HCT116 (cell line): ENCODE measurements around the gene RAC2. TPM values are rescaled to one million over a fixed set of nuclear protein-coding genes. Genes with fewer than 3 reads are reported as not detected.
A peak's percentile ranks its signal among the peaks of the same experiment; 100 is the strongest.

Source experiments
- ATAC-seq: fragments of 200-7000 bp; cut with Tn5 transposase; 2 replicates; pipeline ENCODE4 v1.9.1; 2020; ENCODE audit warnings: mild to moderate bottlenecking, moderate library complexity
- BruUV-seq: library from RNA; stranded (reverse); fragments of 400-500 nt; replicated peaks from 2 replicates; lab custom pipeline; 2021; lab: Mats Ljungman, UMichigan
- CTCF ChIA-PET: fragments of 300-600 bp; sonication (Branson Sonifier 250); formaldehyde crosslinking; loops from one replicate; lab custom pipeline; 2021; ENCODE audit warnings: antibody characterized with exemption; lab: Charles Lee
- POLR2A ChIA-PET: fragments of 300-600, 350-600 bp; sonication (Branson Sonifier 250); formaldehyde crosslinking; loops from one replicate; lab custom pipeline; 2021; ENCODE audit warnings: antibody characterized with exemption; lab: Charles Lee
- RAD21 ChIA-PET, 2 experiments: fragments of 300-600 bp; sonication (Branson Sonifier 250); formaldehyde crosslinking; loops; one replicate each; lab custom pipeline; 2023; ENCODE audit warnings: low total read pairs in 2 of 2; ENCODE audit not compliant: uncharacterized antibody in 2 of 2, unreplicated experiment in 2 of 2, low non-redundant PET in 1 of 2; lab: Charles Lee
- DNase-seq: peaks from one replicate; pipeline ENCODE4 v3.0.0-alpha.2; 2010; ENCODE audit warnings: low read depth, low spot score
- H2AFZ ChIP-seq: fragments of 200-600 bp; shearing (Covaris generic), sonication (generic); 2 replicates; pipeline ENCODE4 v1.6.1; 2017; ENCODE audit warnings: low read depth, mixed run types, mixed read lengths, antibody characterized with exemption, low read length; ENCODE audit not compliant: poor library complexity, severe bottlenecking
- H3K27ac ChIP-seq: 2 replicates; pipeline ENCODE4 v1.5.1; 2012; ENCODE audit warnings: low read depth, low read length
- H3K27me3 ChIP-seq: fragments of 200-600 bp; sonication (generic); 2 replicates; pipeline ENCODE4 v1.6.1; 2016; ENCODE audit warnings: mixed run types, low read length, mixed read lengths; ENCODE audit not compliant: insufficient read depth
- H3K36me3 ChIP-seq, 2 experiments: fragments of 200-500 bp in 1 of 2; fragments of 200-600 bp in 1 of 2; sonication (Bioruptor generic) in 1 of 2; sonication (generic) in 1 of 2; 2 replicates each; pipeline versions ENCODE4 v1.5.1 to v1.6.1; 2014 to 2016; ENCODE audit warnings: low read length in 2 of 2, inconsistent platforms in 1 of 2, mixed read lengths in 1 of 2, mixed run types in 1 of 2; ENCODE audit not compliant: insufficient read depth in 2 of 2, control insufficient read depth in 1 of 2
- H3K4me1 ChIP-seq, 2 experiments: fragments of 200-600 bp in 1 of 2; sonication (generic) in 1 of 2; 2 replicates each; pipeline versions ENCODE4 v1.5.1 to v1.6.1; 2012 to 2017; ENCODE audit warnings: low read length in 2 of 2, inconsistent platforms in 1 of 2, mild to moderate bottlenecking in 1 of 2, mixed read lengths in 1 of 2, mixed run types in 1 of 2, moderate library complexity in 1 of 2; ENCODE audit not compliant: insufficient read depth in 2 of 2, control insufficient read depth in 1 of 2
- H3K4me2 ChIP-seq: fragments of 200-600 bp; sonication (generic); 2 replicates; pipeline ENCODE4 v1.6.1; 2017; ENCODE audit warnings: mixed run types, low read length, mixed read lengths
- H3K4me3 ChIP-seq, 2 experiments: fragments of 200-600 bp in 1 of 2; sonication (generic) in 1 of 2; replicated peaks in 1 of 2; 2 replicates each; pipeline ENCODE4 v1.5.1; 2011 to 2016; ENCODE audit warnings: low read length in 2 of 2, control low read depth in 1 of 2, low read depth in 1 of 2, mild to moderate bottlenecking in 1 of 2, mixed read lengths in 1 of 2, mixed run types in 1 of 2
- H3K79me2 ChIP-seq: fragments of 200-600 bp; sonication (generic); 2 replicates; pipeline ENCODE4 v1.6.1; 2017; ENCODE audit warnings: mild to moderate bottlenecking, mixed run types, low read length, moderate library complexity, mixed read lengths; ENCODE audit not compliant: insufficient read depth
- H3K9ac ChIP-seq: fragments of 200-600 bp; sonication (generic); 2 replicates; pipeline ENCODE4 v1.6.1; 2016; ENCODE audit warnings: low read length, mixed read lengths
- H3K9me2 ChIP-seq: fragments of 200-600 bp; sonication (generic), shearing (Covaris generic); 2 replicates; pipeline ENCODE4 v1.6.1; 2017; ENCODE audit warnings: mixed run types, mild to moderate bottlenecking, moderate library complexity; ENCODE audit not compliant: insufficient read depth
- H3K9me3 ChIP-seq, 2 experiments: fragments of 200-500 bp in 1 of 2; fragments of 200-600 bp in 1 of 2; sonication (Bioruptor generic) in 1 of 2; sonication (generic) in 1 of 2; 2 replicates each; pipeline ENCODE4 v1.6.1; 2014 to 2017; ENCODE audit warnings: low read length in 2 of 2, mixed read lengths in 2 of 2, inconsistent platforms in 1 of 2, low read depth in 1 of 2, mild to moderate bottlenecking in 1 of 2, mixed run types in 1 of 2, moderate library complexity in 1 of 2; ENCODE audit not compliant: control insufficient read depth in 1 of 2, insufficient read depth in 1 of 2
- H4K20me1 ChIP-seq: fragments of 200-600 bp; sonication (generic), shearing (Covaris generic); 2 replicates; pipeline ENCODE4 v1.6.1; 2017; ENCODE audit warnings: mixed run types, mild to moderate bottlenecking, moderate library complexity; ENCODE audit not compliant: insufficient read depth
- CBX3 ChIP-seq: IDR thresholded peaks from 2 replicates; pipeline ENCODE4 v1.6.1; 2012; ENCODE audit warnings: low read depth
- CEBPB ChIP-seq: IDR thresholded peaks from 2 replicates; pipeline ENCODE4 v1.6.1; 2012; ENCODE audit warnings: low read depth
- EGR1 ChIP-seq: IDR thresholded peaks from 2 replicates; pipeline ENCODE4 v1.6.1; 2012; ENCODE audit warnings: low read depth
- EZH2 ChIP-seq: fragments of 200-600 bp; sonication (generic); IDR thresholded peaks from 2 replicates; pipeline ENCODE4 v1.6.1; 2017; ENCODE audit warnings: antibody characterized with exemption, mixed run types
- EZH2phosphoT487 ChIP-seq: fragments of 200-600 bp; IDR thresholded peaks from 2 replicates; pipeline ENCODE4 v1.6.1; 2018; ENCODE audit warnings: antibody characterized with exemption, borderline replicate concordance
- FOSL1 ChIP-seq: IDR thresholded peaks from 2 replicates; pipeline ENCODE4 v1.6.1; 2012; ENCODE audit warnings: low read depth
- JUND ChIP-seq: IDR thresholded peaks from 2 replicates; pipeline ENCODE4 v1.6.1; 2012
- POLR2A ChIP-seq: IDR thresholded peaks from 2 replicates; pipeline ENCODE4 v1.7.0; 2011; ENCODE audit warnings: borderline replicate concordance; ENCODE audit not compliant: insufficient read depth, insufficient read length; ENCODE audit errors: extremely low read depth
- POLR2AphosphoS5 ChIP-seq: IDR thresholded peaks from 2 replicates; pipeline ENCODE4 v1.6.1; 2011; ENCODE audit warnings: mild to moderate bottlenecking, low read depth, low read length, moderate library complexity
- SP1 ChIP-seq: IDR thresholded peaks from 2 replicates; pipeline ENCODE4 v1.6.1; 2012; ENCODE audit warnings: low read depth
- SRF ChIP-seq: IDR thresholded peaks from 2 replicates; pipeline ENCODE4 v1.6.1; 2012; ENCODE audit warnings: low read depth
- TCF7L2 ChIP-seq: IDR thresholded peaks from 2 replicates; pipeline ENCODE4 v1.7.0; 2011; ENCODE audit warnings: borderline replicate concordance, inconsistent platforms; ENCODE audit not compliant: insufficient read depth, insufficient read length; ENCODE audit errors: extremely low read depth
- YY1 ChIP-seq: IDR thresholded peaks from 2 replicates; pipeline ENCODE4 v1.6.1; 2011; ENCODE audit warnings: low read length, low read depth, moderate library complexity, mild to moderate bottlenecking; ENCODE audit not compliant: insufficient replicate concordance; ENCODE audit errors: extremely low read depth
- ZFX ChIP-seq: fragments of 450-650 bp; IDR thresholded peaks from 2 replicates; pipeline ENCODE4 v1.6.1; 2017
- ZNF274 ChIP-seq: fragments of 200-500 bp; sonication (Bioruptor generic); IDR thresholded peaks from 2 replicates; pipeline ENCODE4 v1.6.1; 2014; ENCODE audit warnings: mild to moderate bottlenecking, low read depth, low read length, inconsistent platforms
- intact Hi-C: fragments of 100-400 bp; cut with micrococcal nuclease; formaldehyde crosslinking; loops from 2 replicates; pipeline ENCODE4 v1.10.0; 2022
- total RNA-seq: library from RNA; stranded (reverse); gene quantifications from one replicate; pipeline ENCODE4 v1.2.1, GENCODE V29; 2021; ENCODE audit not compliant: unreplicated experiment
- TF ChIP-seq, protein P1 (sequence below): IDR thresholded peaks from 2 replicates; pipeline ENCODE4 v1.6.1; 2012
- TF ChIP-seq, protein P2 (sequence below): IDR thresholded peaks from 2 replicates; pipeline ENCODE4 v1.6.1; 2012; ENCODE audit warnings: low read depth
- TF ChIP-seq, protein P3 (sequence below): IDR thresholded peaks from 2 replicates; pipeline ENCODE4 v1.6.1; 2012

The RAC2 gene
- total RNA-seq, 1 experiment from 2014 or later, result 62.0 TPM

DNA sequence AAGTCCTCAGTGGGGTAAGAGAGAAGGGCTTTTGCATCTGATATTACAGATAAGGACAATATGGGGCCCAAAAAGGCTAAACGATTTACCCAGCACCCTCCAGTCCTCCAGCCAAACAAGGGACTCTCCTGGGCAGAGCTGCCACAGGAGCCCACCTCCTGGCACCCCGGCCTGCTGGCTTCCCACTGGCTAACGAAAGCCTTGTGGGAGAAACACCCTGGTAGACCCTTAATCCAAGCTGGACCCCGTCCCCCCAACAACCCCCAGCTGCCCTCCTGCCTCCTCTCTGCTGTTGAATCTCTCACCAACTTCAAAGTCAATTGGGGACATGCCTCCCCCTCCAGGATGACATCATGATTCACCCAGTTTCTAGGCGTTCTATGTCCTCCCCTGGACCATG is 66.8 kb downstream of the RAC2 start:
- RAD21 ChIA-PET, result no interaction called here
- CTCF ChIA-PET, result no interaction called here
- Histone ChIP-seq H3K9ac (no peak overlapping the region), H3K4me3 (no peak overlapping the region)
- no peak for TF ChIP-seq JUND
- TF ChIP-seq SP1, result no peak
- no peak for TF ChIP-seq POLR2A
- no peak for TF ChIP-seq ZFX
- TF ChIP-seq, protein P1, sequence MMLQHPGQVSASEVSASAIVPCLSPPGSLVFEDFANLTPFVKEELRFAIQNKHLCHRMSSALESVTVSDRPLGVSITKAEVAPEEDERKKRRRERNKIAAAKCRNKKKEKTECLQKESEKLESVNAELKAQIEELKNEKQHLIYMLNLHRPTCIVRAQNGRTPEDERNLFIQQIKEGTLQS, result no peak
- TF ChIP-seq SRF, result no peak
- TF ChIP-seq CEBPB, result no peak
- no peak for TF ChIP-seq CBX3
- TF ChIP-seq YY1, result no peak
- TF ChIP-seq FOSL1, result no peak
- TF ChIP-seq, all 23 proteins: peak for 0
- H3K9me2 ChIP-seq, result no peaks in the 10 kb centered on the region
- H2AFZ ChIP-seq, result no peak overlapping the region
- H3K4me2 ChIP-seq, result no peak overlapping the region
- no peak for DNase-seq
- BruUV-seq, result no TSS peak
- H3K9me3 ChIP-seq, result no peaks in the 10 kb centered on the region
- no peak for ATAC-seq
- POLR2A ChIA-PET, result interaction anchor here (2.3 kb wide), 1 partner anchor 10 kb away, joined by 12 read pairs; the partner anchor contains the start of gene C1QTNF6
- no peaks in the 10 kb centered on the region for H4K20me1 ChIP-seq
- H3K79me2 ChIP-seq, result no peaks in the 10 kb centered on the region
- intact Hi-C loops, result no loop called here
- peaks cover 2 to 18% of the 10 kb centered on the region in 2 experiments; a peak in 3 of 4 replicates for H3K4me1 ChIP-seq
- H3K27ac ChIP-seq, result no peak overlapping the region
- H3K36me3 ChIP-seq, result no peaks in the 10 kb centered on the region
- no peaks in the 10 kb centered on the region for H3K27me3 ChIP-seq

DNA sequence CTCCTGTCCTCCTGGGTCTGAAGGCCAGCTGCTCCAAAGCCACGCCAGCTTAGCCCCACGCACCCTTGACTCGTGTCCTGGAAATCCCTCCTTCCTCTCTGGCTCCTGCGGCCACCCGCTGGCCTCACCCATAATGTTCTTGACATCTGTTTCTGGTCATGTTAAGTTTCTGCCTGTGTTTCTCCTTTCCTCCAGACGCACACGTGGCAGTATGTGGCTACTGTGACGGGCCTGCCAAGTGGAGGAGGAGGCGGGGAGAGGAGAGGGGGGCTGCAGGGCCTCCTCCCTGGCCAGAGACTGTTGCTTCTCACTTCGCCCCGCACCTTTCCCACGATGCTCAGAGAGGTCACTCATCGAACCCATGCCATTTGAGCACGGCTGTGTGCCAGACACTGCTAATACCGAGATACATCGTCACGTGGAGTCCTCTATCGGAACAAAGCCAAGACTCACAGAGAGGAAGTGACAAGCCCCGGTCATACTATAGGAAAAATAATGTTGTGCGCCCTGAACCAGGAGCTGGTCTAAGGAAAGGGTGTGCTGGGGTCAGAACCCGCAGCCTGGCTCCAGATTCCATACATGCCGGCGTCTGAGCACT is 67.5 kb downstream of the RAC2 start:
- Histone ChIP-seq H3K27me3 (no peaks in the 10 kb centered on the region), H3K27ac (no peak overlapping the region), H3K4me1 (peaks cover 2 to 18% of the 10 kb centered on the region in 2 experiments; a peak in 3 of 4 replicates), H3K9me2 (no peaks in the 10 kb centered on the region), H3K36me3 (no peaks in the 10 kb centered on the region), H3K4me3 (no peak overlapping the region), H2AFZ (no peak overlapping the region), H3K9ac (no peak overlapping the region), H4K20me1 (no peaks in the 10 kb centered on the region), H3K4me2 (no peak overlapping the region), H3K79me2 (no peaks in the 10 kb centered on the region), H3K9me3 (no peaks in the 10 kb centered on the region)
- ATAC-seq (peak; percentile 32; the same call in 1 of the 2 replicates), DNase-seq (no peak)
- BruUV-seq, result no TSS peak
- ChIA-PET CTCF (no interaction called here), RAD21 (no interaction called here), POLR2A (interaction anchor here (2.3 kb wide), 1 partner anchor 11 kb away, joined by 12 read pairs; the partner anchor contains the start of gene C1QTNF6)
- intact Hi-C loops, result no loop called here
- TF ChIP-seq TCF7L2 (no peak), EGR1 (no peak), YY1 (no peak), EZH2 (no peak), EZH2phosphoT487 (no peak), ZNF274 (no peak), CEBPB (no peak), ZFX (no peak), POLR2AphosphoS5 (no peak), SP1 (no peak), POLR2A (no peak)
- TF ChIP-seq, protein P2, sequence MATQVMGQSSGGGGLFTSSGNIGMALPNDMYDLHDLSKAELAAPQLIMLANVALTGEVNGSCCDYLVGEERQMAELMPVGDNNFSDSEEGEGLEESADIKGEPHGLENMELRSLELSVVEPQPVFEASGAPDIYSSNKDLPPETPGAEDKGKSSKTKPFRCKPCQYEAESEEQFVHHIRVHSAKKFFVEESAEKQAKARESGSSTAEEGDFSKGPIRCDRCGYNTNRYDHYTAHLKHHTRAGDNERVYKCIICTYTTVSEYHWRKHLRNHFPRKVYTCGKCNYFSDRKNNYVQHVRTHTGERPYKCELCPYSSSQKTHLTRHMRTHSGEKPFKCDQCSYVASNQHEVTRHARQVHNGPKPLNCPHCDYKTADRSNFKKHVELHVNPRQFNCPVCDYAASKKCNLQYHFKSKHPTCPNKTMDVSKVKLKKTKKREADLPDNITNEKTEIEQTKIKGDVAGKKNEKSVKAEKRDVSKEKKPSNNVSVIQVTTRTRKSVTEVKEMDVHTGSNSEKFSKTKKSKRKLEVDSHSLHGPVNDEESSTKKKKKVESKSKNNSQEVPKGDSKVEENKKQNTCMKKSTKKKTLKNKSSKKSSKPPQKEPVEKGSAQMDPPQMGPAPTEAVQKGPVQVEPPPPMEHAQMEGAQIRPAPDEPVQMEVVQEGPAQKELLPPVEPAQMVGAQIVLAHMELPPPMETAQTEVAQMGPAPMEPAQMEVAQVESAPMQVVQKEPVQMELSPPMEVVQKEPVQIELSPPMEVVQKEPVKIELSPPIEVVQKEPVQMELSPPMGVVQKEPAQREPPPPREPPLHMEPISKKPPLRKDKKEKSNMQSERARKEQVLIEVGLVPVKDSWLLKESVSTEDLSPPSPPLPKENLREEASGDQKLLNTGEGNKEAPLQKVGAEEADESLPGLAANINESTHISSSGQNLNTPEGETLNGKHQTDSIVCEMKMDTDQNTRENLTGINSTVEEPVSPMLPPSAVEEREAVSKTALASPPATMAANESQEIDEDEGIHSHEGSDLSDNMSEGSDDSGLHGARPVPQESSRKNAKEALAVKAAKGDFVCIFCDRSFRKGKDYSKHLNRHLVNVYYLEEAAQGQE, result no peak
- TF ChIP-seq, protein P3, sequence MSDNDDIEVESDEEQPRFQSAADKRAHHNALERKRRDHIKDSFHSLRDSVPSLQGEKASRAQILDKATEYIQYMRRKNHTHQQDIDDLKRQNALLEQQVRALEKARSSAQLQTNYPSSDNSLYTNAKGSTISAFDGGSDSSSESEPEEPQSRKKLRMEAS, result no peak
